Transverse colon (tissue), 3 donors: ENCODE measurements around the gene RANBP9.

ENCODE experiments used
- CTCF ChIP-seq, 5 experiments: fragments of 200-600 bp in 3 of 5; fragments of 450-650 bp in 2 of 5; sonication (generic) in 3 of 5; IDR thresholded peaks; 1 replicate in 2 of 5; 2 replicates in 3 of 5; pipeline ENCODE4 v1.5.1; 2016 to 2017; ENCODE audit warnings: antibody characterized with exemption in 5 of 5, inconsistent platforms in 3 of 5, mild to moderate bottlenecking in 2 of 5, moderate library complexity in 1 of 5
- EP300 ChIP-seq: sonication (generic); formaldehyde crosslinking; IDR thresholded peaks from one replicate; pipeline ENCODE4 v1.6.1; 2017; ENCODE audit warnings: antibody characterized with exemption, low read depth

GRCh38 chr6:13617066-13617465 is 94.6 kb downstream of the RANBP9 start:
- no peak for TF ChIP-seq CTCF (IDR thresholded peaks at IDR 0.05)
- TF ChIP-seq EP300, result no peak
